Lower leg skin (tissue), 3 donors: ENCODE measurements around the gene FAM229A.

Experiments used
- CTCF ChIP-seq, 3 donors: fragments of 450-650 bp; IDR thresholded peaks; one replicate each; pipeline ENCODE4 v1.5.1; 2016; ENCODE audit warnings: antibody characterized with exemption in 3 of 3, mild to moderate bottlenecking in 3 of 3, moderate library complexity in 2 of 3
- POLR2A ChIP-seq, 2 donors: fragments of 450-650 bp; IDR thresholded peaks; one replicate each; pipeline ENCODE4 v1.6.1; 2016 to 2017; ENCODE audit warnings: antibody characterized with exemption in 2 of 2, mild to moderate bottlenecking in 1 of 2, moderate library complexity in 1 of 2

GRCh38 chr1:32350785-32351398 lies 11.4 kb downstream of the FAM229A start:
- no peak for TF ChIP-seq CTCF (IDR thresholded peaks at IDR 0.05)
- TF ChIP-seq POLR2A (IDR thresholded peaks at IDR 0.05), result no peak
